ENCODE data around the gene AGAP1. TPM values are rescaled to one million over a fixed set of nuclear protein-coding genes. Genes with fewer than 3 reads are reported as not detected.

Gene AGAP1
- total RNA-seq, 2 donors from 2014 or later: 19.1 to 20.8 TPM

- Histone ChIP-seq H3K9me3 (no peaks in the 10 kb centered on the region), H3K4me1 (ENCODE audit: control insufficient read depth in 1 of 2, low read depth in 2 of 2) (peaks cover 0 to 4% of the 10 kb centered on the region in 2 donors), H3K27ac (no peak overlapping the region), H3K4me3 (no peak overlapping the region), H3K36me3 (no peaks in the 10 kb centered on the region), H3K27me3 (replicated peaks; ENCODE audit: insufficient read depth) (no peaks in the 10 kb centered on the region)
- no peak for TF ChIP-seq CTCF (IDR thresholded peaks at IDR 0.05)
- DNase-seq (ENCODE audit: low spot score) (no peak), ATAC-seq (ENCODE audit: insufficient number of reproducible peaks, low FRiP score, low read depth) (no peak)
These were observed 45.9 kb downstream of the AGAP1 start for GRCh38 chr2:235539773-235540172.

- ATAC-seq (ENCODE audit: insufficient number of reproducible peaks, low FRiP score, low read depth): no peak
- Histone ChIP-seq H3K9me3 (no peaks in the 10 kb centered on the region), H3K4me3 (no peak overlapping the region), H3K4me1 (ENCODE audit: control insufficient read depth in 1 of 2, low read depth in 2 of 2) (peaks cover 0 to 4% of the 10 kb centered on the region in 2 donors), H3K27ac (no peak overlapping the region), H3K27me3 (replicated peaks; ENCODE audit: insufficient read depth) (no peaks in the 10 kb centered on the region), H3K36me3 (no peaks in the 10 kb centered on the region)
- TF ChIP-seq CTCF (IDR thresholded peaks at IDR 0.05): no peak
- DNase-seq (ENCODE audit: low spot score): no peak
These were observed 47.2 kb downstream of the AGAP1 start for GRCh38 chr2:235541016-235541415.

GRCh38 chr2:235541838-235542549 lies 48.2 kb downstream of the AGAP1 start:
- peaks cover 0 to 4% of the 10 kb centered on the region in 2 donors for H3K4me1 ChIP-seq (ENCODE audit: control insufficient read depth in 1 of 2, low read depth in 2 of 2)
- no peaks in the 10 kb centered on the region for H3K27me3 ChIP-seq (replicated peaks; ENCODE audit: insufficient read depth)
- H3K27ac ChIP-seq: no peak overlapping the region
- H3K36me3 ChIP-seq: no peaks in the 10 kb centered on the region
- no peaks in the 10 kb centered on the region for H3K9me3 ChIP-seq
- no peak for ATAC-seq (ENCODE audit: insufficient number of reproducible peaks, low FRiP score, low read depth)
- DNase-seq (ENCODE audit: low spot score): no peak
- no peak for TF ChIP-seq CTCF (IDR thresholded peaks at IDR 0.05)
- H3K4me3 ChIP-seq: no peak overlapping the region

- TF ChIP-seq CTCF (IDR thresholded peaks at IDR 0.05): no peak
- Histone ChIP-seq H3K4me3 (no peak overlapping the region), H3K36me3 (no peaks in the 10 kb centered on the region), H3K4me1 (ENCODE audit: control insufficient read depth in 1 of 2, low read depth in 2 of 2) (peaks cover 0 to 2% of the 10 kb centered on the region in 2 donors), H3K27ac (no peak overlapping the region), H3K9me3 (no peaks in the 10 kb centered on the region), H3K27me3 (replicated peaks; ENCODE audit: insufficient read depth) (no peaks in the 10 kb centered on the region)
- ATAC-seq (ENCODE audit: insufficient number of reproducible peaks, low FRiP score, low read depth) (no peak), DNase-seq (ENCODE audit: low spot score) (no peak)
These were observed 48.9 kb downstream of the AGAP1 start for GRCh38 chr2:235542733-235543127.

- H3K4me3 ChIP-seq: no peak overlapping the region
- no peak for TF ChIP-seq CTCF (IDR thresholded peaks at IDR 0.05)
- no peaks in the 10 kb centered on the region for H3K4me1 ChIP-seq (ENCODE audit: control insufficient read depth in 1 of 2, low read depth in 2 of 2)
- DNase-seq (ENCODE audit: low spot score) (no peak), ATAC-seq (ENCODE audit: insufficient number of reproducible peaks, low FRiP score, low read depth) (no peak)
- H3K27me3 ChIP-seq (replicated peaks; ENCODE audit: insufficient read depth): no peaks in the 10 kb centered on the region
- no peak overlapping the region for H3K27ac ChIP-seq
- no peaks in the 10 kb centered on the region for H3K9me3 ChIP-seq
- no peaks in the 10 kb centered on the region for H3K36me3 ChIP-seq
These were observed 49.4 kb downstream of the AGAP1 start for GRCh38 chr2:235543128-235543750.

Data from thoracic aorta (tissue), 2 donors.